PC-9 (cell line): ENCODE data around the gene BAIAP3. TPM values are rescaled to one million over a fixed set of nuclear protein-coding genes. Genes with fewer than 3 reads are reported as not detected.

Experiments
- BruUV-seq: library from RNA; stranded (reverse); fragments of 400-500 nt; replicated peaks from 2 replicates; lab custom pipeline; 2021; lab: Mats Ljungman, UMichigan
- CTCF ChIA-PET: fragments of 300-600 bp; sonication (Branson Sonifier 250); formaldehyde crosslinking; loops from one replicate; lab custom pipeline; 2022; ENCODE audit warnings: antibody characterized with exemption; lab: Charles Lee
- POLR2A ChIA-PET: fragments of 300-600 bp; sonication (Branson Sonifier 250); formaldehyde crosslinking; loops from one replicate; lab custom pipeline; 2022; ENCODE audit warnings: antibody characterized with exemption; ENCODE audit not compliant: unreplicated experiment; lab: Charles Lee
- DNase-seq, 2 experiments: peaks; one replicate each; pipeline versions ENCODE4 v3.0.0 to v3.0.0-alpha.2; 2015 to 2022; ENCODE audit warnings: mixed read lengths in 1 of 2
- H2AFZ ChIP-seq: fragments of 200-600 bp; sonication (generic); 2 replicates; pipeline ENCODE4 v1.8.1; 2017; ENCODE audit warnings: antibody characterized with exemption
- H3F3A ChIP-seq: fragments of 200-600 bp; sonication (generic); 2 replicates; pipeline ENCODE4 v1.8.1; 2017; ENCODE audit warnings: antibody characterized with exemption, mild to moderate bottlenecking, low read depth; ENCODE audit not compliant: insufficient read depth
- H3K27ac ChIP-seq: fragments of 200-600 bp; sonication (generic); 2 replicates; pipeline ENCODE4 v1.6.1; 2016; ENCODE audit warnings: mixed run types
- H3K27me3 ChIP-seq: fragments of 200-600 bp; sonication (generic); 2 replicates; pipeline ENCODE4 v1.6.1; 2016; ENCODE audit warnings: low read depth, mixed run types; ENCODE audit not compliant: insufficient read depth
- H3K36me3 ChIP-seq: fragments of 200-600 bp; sonication (generic); 2 replicates; pipeline ENCODE4 v1.6.1; 2016; ENCODE audit warnings: low read depth, mixed run types
- H3K4me1 ChIP-seq: fragments of 200-600 bp; sonication (generic); replicated peaks from 2 replicates; pipeline ENCODE4 v1.6.1; 2016; ENCODE audit warnings: mixed run types; ENCODE audit not compliant: insufficient read depth
- H3K4me2 ChIP-seq: fragments of 200-600 bp; sonication (generic); 2 replicates; pipeline ENCODE4 v1.6.1; 2017; ENCODE audit warnings: mixed run types
- H3K4me3 ChIP-seq: fragments of 200-600 bp; sonication (generic); 2 replicates; pipeline ENCODE4 v1.6.1; 2016; ENCODE audit warnings: mixed run types
- H3K79me2 ChIP-seq: fragments of 200-600 bp; sonication (generic); 2 replicates; pipeline ENCODE4 v1.6.1; 2017; ENCODE audit warnings: low read depth, mixed run types
- H3K9me2 ChIP-seq: fragments of 200-600 bp; sonication (generic); 2 replicates; pipeline ENCODE4 v1.8.1; 2017; ENCODE audit warnings: mild to moderate bottlenecking; ENCODE audit not compliant: insufficient read depth
- H3K9me3 ChIP-seq: fragments of 200-600 bp; sonication (generic); 2 replicates; pipeline ENCODE4 v1.8.1; 2016; ENCODE audit warnings: low read depth; ENCODE audit not compliant: insufficient read depth
- H4K20me1 ChIP-seq: fragments of 200-600 bp; sonication (generic); 2 replicates; pipeline ENCODE4 v1.8.1; 2017; ENCODE audit not compliant: insufficient read depth
- EZH2 ChIP-seq: fragments of 200-600 bp; sonication (generic); IDR thresholded peaks from 2 replicates; pipeline ENCODE4 v1.8.0; 2017; ENCODE audit warnings: antibody characterized with exemption, low read depth
- intact Hi-C: fragments of 100-400 bp; cut with micrococcal nuclease; formaldehyde crosslinking; loops from one replicate; pipeline ENCODE4 v1.10.0; 2022; ENCODE audit not compliant: unreplicated experiment
- total RNA-seq: library from RNA; stranded (reverse); gene quantifications from 2 replicates; pipeline ENCODE4 v1.2.3, GENCODE V29; 2021
- TF ChIP-seq, protein P1 (sequence below): fragments of 200-600 bp; sonication (generic); conservative IDR thresholded peaks from 2 replicates; pipeline ENCODE4 v1.6.1; 2017; ENCODE audit warnings: mixed run types, antibody characterized with exemption, mild to moderate bottlenecking, moderate library complexity

The BAIAP3 gene
- total RNA-seq, 1 experiment from 2014 or later: 35.0 TPM

DNA sequence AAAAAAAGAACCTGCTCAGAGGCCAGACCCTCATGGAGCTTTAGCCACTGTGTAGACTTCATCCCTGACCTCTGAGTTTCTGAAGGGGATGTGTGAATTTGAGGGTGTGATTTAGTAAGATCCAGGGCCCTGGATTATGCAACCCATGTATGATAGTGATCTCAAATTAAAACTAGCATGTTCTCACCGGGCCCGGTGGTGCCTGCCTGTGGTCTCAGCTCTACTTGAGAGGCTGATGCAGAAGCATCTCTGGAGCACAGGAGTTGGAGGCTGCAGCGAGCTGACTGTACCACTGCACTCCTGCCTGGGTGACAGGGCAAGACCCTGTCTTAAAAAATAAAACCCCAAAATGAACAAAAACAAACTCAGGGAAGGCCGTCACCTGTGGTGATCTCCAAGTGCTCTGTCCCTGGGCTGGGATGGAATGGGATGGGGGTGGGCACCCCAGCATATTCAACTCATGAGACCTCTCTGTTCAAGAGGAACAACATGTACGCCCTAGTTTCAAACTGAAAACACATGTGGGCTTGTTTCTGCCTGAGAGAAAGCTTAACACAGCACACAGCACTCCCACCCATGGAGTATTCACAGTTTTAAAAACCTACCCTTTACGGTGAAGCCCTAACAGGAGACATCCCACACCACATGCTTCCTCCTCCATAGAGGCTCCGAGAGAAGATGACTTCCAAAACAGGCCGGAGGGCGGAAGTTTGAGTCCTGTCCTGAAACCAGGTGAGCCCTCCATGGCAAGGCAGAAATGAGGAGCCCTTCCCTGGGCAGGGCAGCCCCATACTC is 48.4 kb downstream of the BAIAP3 start:
- DNase-seq: no peak
- ChIA-PET POLR2A (interaction anchor here (0.5 kb wide), 1 partner anchor 8 kb away, joined by 4 read pairs; no protein-coding TSS in a partner anchor), CTCF (interaction anchor here (0.6 kb wide), 1 partner anchor 38 kb away, joined by 7 read pairs; no protein-coding TSS in a partner anchor)
- Histone ChIP-seq H2AFZ (no peak overlapping the region), H3K9me2 (no peaks in the 10 kb centered on the region), H3F3A (peaks cover 17% of the 10 kb centered on the region), H3K27ac (no peak overlapping the region), H4K20me1 (peaks cover 16% of the 10 kb centered on the region; the same call in 1 of the 2 replicates), H3K79me2 (peaks cover 23% of the 10 kb centered on the region), H3K4me2 (no peak overlapping the region), H3K4me3 (no peak overlapping the region), H3K36me3 (no peaks in the 10 kb centered on the region), H3K9me3 (no peaks in the 10 kb centered on the region), H3K4me1 (peaks cover 21% of the 10 kb centered on the region), H3K27me3 (no peaks in the 10 kb centered on the region)
- intact Hi-C loops: no loop called here
- TF ChIP-seq EZH2: no peak
- TF ChIP-seq, protein P1, sequence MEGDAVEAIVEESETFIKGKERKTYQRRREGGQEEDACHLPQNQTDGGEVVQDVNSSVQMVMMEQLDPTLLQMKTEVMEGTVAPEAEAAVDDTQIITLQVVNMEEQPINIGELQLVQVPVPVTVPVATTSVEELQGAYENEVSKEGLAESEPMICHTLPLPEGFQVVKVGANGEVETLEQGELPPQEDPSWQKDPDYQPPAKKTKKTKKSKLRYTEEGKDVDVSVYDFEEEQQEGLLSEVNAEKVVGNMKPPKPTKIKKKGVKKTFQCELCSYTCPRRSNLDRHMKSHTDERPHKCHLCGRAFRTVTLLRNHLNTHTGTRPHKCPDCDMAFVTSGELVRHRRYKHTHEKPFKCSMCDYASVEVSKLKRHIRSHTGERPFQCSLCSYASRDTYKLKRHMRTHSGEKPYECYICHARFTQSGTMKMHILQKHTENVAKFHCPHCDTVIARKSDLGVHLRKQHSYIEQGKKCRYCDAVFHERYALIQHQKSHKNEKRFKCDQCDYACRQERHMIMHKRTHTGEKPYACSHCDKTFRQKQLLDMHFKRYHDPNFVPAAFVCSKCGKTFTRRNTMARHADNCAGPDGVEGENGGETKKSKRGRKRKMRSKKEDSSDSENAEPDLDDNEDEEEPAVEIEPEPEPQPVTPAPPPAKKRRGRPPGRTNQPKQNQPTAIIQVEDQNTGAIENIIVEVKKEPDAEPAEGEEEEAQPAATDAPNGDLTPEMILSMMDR: no peak
- no TSS peak for BruUV-seq

DNA sequence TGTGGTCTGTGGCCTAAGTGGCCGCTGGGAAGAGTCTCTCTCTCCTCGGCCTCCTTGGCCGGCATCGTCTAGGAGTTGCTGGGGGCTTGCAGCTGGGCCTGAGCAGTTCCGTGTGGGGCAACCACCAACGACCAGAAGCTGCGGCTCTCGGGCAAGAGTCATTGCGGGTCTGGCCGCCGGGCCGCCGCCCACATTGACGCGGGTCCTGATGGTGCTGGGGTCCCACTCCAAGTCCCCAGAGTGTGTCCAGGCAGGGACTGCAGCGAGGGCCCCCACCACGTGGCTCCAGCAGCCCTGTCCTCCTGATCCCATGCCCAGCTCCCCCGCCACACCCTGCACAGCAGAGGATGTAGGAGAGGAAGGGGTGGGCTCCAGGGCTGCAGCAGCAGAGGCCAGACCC is 50.1 kb downstream of the BAIAP3 start:
- POLR2A ChIA-PET: no interaction called here
- H3K79me2 ChIP-seq: peaks cover 6% of the 10 kb centered on the region
- BruUV-seq: no TSS peak
- H3K4me3 ChIP-seq: no peak overlapping the region
- peaks cover 17% of the 10 kb centered on the region for H3F3A ChIP-seq
- CTCF ChIA-PET: no interaction called here
- H3K36me3 ChIP-seq: no peaks in the 10 kb centered on the region
- no peak for DNase-seq
- no peak overlapping the region for H3K27ac ChIP-seq
- H3K9me3 ChIP-seq: no peaks in the 10 kb centered on the region
- 0 out of 2 replicates have a peak, but pooled peaks cover 6% of the 10 kb centered on the region for H3K4me1 ChIP-seq
- intact Hi-C loops: no loop called here
- H3K27me3 ChIP-seq: no peaks in the 10 kb centered on the region
- H4K20me1 ChIP-seq: 0 out of 2 replicates have a peak, but pooled peaks cover under 1% of the 10 kb centered on the region
- no peak for TF ChIP-seq EZH2
- TF ChIP-seq, protein P1: no peak
- H3K4me2 ChIP-seq: no peak overlapping the region
- H3K9me2 ChIP-seq: no peaks in the 10 kb centered on the region
- no peak overlapping the region for H2AFZ ChIP-seq

- POLR2A ChIA-PET: interaction anchor here (1.0 kb wide), 1 partner anchor 147 kb away, joined by 5 read pairs; no protein-coding TSS in a partner anchor
- H3K4me3 ChIP-seq: no peak overlapping the region
- intact Hi-C loops: no loop called here
- no peak overlapping the region for H3K27ac ChIP-seq
- H2AFZ ChIP-seq: no peak overlapping the region
- no TSS peak for BruUV-seq
- DNase-seq: no peak
- H3K9me3 ChIP-seq: no peaks in the 10 kb centered on the region
- H3K36me3 ChIP-seq: no peaks in the 10 kb centered on the region
- no peaks in the 10 kb centered on the region for H3K9me2 ChIP-seq
- TF ChIP-seq, protein P1: no peak
- no peak for TF ChIP-seq EZH2
- CTCF ChIA-PET: no interaction called here
- H3K4me2 ChIP-seq: no peak overlapping the region
- H3K4me1 ChIP-seq: 0 out of 2 replicates have a peak, but pooled peaks cover under 1% of the 10 kb centered on the region
- H3F3A ChIP-seq: peaks cover 17% of the 10 kb centered on the region; the same call in 1 of the 2 replicates
- no peaks in the 10 kb centered on the region for H3K79me2 ChIP-seq
- no peaks in the 10 kb centered on the region for H3K27me3 ChIP-seq
- H4K20me1 ChIP-seq: no peaks in the 10 kb centered on the region
Observed at GRCh38 chr16:1385232-1385631, 51.8 kb downstream of the BAIAP3 start.
